ENCODE data around the gene PCMT1.
A peak's percentile ranks its signal among the peaks of the same experiment; 100 is the strongest.
"Not testable (repeated sequence)": the region's sequence is repeated elsewhere in the genome, so short reads cannot be mapped to it uniquely, and the experiment has no call there.

PCMT1 gene

GRCh38 chr6:149749594-149750135 is at the start of gene PCMT1:
Gene PCMT1, plus strand, starts transcription at chr6:149749741. Its CDS starts 161 bp downstream, at chr6:149749902.
- no peak for FAIRE-seq

DNA sequence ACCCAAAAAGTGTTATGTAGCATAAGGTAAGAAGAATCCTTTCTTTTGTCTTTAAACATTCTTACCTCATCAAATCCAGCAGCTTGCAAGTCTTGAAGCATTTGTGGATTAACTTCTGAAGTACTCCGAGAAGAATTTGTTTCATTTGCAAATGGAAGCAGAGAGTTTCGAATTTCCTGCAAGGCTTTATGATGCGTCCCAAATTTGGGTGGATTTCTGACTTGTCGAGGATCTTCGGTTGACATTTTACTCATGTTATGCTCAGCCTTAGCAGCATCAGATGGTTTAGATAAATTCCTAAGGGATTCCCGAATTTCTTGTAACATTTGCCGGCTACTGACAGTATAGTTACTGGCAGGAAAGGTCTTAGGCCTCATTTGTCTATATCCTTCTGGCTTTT is 47.8 kb upstream of the PCMT1 start:
- FAIRE-seq: no peak

DNA sequence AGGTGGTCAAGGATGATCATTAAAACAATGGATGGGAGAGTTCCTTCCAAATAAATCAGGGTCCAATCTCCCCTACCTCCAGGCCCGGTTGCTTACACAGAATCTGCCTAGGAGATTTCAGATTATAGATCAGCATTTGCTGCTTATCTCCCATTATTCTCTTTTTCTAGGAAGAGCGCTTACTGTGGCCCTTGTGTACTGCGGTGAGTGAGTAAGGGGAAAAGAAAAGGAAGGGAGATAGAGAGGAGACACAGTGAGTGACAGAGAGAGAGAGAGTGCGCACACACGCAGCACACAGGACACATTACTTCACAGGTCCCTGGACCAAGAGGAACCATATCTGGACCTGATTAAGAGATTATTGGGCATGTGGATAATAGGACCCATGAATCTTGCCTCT is 37.8 kb upstream of the PCMT1 start:
- no peak for FAIRE-seq

GRCh38 chr6:149714442-149714841 is 35.1 kb upstream of the PCMT1 start:
- FAIRE-seq: no peak

- FAIRE-seq: no peak
Observed at GRCh38 chr6:149716181-149716963, 33.2 kb upstream of the PCMT1 start.

DNA sequence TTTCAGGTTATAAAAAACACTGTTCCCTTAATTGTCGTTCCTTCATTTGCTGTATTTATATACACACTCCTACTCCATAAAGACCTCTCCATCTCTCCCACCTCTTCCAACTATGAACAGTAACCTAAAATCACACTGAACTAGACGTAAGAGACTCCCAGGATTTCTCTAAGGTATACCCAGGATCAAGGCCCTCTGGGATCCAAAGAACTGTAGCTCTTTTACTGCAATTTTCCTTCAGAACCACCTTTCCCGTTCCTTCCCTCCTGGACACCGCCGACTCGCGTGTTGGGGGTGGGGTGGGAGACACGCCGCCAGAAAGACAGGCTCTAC is 32.3 kb upstream of the PCMT1 start:
- no peak for FAIRE-seq

DNA sequence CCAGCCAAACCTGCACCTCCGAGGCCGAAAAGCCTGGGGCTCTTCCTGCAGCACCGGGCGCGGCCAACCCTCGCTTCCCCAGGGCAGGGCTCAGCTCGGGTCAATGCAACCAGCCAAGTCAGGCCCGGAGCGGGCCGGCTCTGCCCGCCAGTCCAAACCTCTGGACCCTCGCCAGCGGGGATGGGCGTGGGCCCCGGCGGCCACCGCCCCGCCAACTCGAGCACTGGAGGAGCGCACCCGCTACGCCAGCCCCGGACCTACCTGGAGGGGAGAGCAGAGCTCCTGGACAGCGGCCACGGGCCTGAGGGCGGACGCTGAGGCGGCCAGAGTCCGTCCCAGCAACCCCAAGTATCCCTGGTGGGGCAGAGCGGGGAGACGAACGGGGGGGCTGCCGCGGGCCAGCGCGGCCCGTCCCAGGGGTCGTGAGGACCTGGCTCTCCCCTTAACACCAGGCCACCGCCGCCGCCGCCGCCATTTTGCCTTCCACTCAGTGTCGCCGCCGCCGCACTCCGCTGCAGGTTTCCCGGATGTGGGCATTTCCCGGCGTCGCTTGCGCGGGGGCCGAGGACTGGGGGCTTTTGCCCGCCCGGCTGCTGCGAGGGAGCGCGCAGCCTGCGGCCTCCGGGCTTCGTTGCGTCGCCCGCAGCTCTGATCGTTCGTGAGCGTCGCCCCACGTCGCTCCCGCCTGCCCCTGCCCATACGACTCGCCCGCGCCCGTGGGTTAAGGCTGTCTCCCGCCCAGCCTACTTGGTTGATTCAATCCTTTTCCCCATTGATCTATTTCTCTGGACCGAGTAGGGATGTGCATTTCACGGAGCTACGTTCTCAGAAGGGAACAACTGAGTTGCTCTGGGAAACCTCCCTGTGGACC is 31.7 kb upstream of the PCMT1 start, which contains the start of gene LATS1:
Gene LATS1 (minus strand): TSS at position 514 of the 871 bp plus-strand sequence. CDS start 15,975 bp downstream, outside the sequence.
- FAIRE-seq: no peak

DNA sequence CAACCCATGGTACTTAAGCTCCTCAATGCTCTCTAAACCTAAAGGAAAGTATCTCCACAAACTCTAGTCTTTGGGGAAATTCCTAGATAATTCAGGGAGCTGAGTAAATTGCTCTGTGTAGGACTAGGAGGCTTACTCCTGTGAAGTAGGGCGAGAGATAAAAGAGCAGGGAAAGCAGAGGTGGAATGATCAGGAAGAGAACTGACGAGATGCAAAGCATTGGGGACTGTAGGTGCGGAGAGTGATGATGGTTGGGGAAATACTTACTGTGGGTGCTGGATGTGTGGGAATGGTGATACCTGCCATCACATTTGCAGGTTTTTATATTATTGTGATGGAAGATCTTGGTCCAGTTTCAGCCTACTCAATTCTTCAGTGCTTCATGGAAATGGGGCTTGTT is 30.0 kb upstream of the PCMT1 start:
- no peak for FAIRE-seq

DNA sequence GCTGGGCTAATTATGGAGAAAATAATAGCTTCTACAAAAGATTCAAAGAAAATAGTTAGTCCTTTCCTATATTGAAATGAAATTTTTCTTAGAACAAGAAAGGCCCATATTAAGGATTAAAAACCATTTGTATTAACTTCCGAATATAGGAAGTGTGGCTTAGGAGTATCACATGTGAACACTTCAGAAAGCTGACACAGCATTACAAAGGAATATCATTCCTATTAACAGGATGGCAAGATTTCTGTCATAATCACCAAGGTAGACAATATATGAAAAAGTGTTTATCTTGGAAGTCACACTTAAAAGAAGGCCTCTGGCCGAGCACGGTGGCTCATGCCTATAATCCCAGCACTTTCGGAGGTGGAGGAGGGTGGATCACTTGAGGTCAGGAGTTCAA is 26.3 kb upstream of the PCMT1 start:
- FAIRE-seq: no peak

- peak; percentile 74 for FAIRE-seq
Observed at GRCh38 chr6:149723771-149724417, 25.6 kb upstream of the PCMT1 start.

- FAIRE-seq: no peak
Observed at GRCh38 chr6:149725785-149726184, 23.8 kb upstream of the PCMT1 start.

GRCh38 chr6:149727793-149728498 is 21.6 kb upstream of the PCMT1 start:
- FAIRE-seq: no peak

- no peak for FAIRE-seq
Observed at GRCh38 chr6:149728499-149729234, 20.9 kb upstream of the PCMT1 start.

- FAIRE-seq: no peak
Observed at GRCh38 chr6:149729824-149730223, 19.7 kb upstream of the PCMT1 start.

- FAIRE-seq: no peak
Observed at GRCh38 chr6:149733089-149733720, 16.3 kb upstream of the PCMT1 start.

DNA sequence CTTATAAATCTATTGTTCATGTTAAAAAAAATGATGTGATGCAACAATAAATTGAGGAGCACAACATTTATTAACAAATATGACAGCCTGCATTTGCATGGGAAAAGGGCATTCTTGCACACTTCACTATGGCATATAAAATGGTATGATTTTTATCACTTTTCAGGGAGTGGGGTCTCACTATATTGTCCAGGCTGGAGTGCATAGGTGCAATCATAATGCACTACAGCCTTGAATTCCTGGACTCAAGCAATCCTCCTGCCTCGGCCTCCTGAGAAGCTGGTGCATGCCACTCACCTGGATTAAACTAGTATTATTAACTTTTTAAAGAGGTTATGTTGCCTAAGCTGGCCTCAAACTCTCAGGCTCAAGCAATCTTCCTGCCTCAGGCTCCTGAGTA is 14.6 kb upstream of the PCMT1 start:
- FAIRE-seq: no peak

DNA sequence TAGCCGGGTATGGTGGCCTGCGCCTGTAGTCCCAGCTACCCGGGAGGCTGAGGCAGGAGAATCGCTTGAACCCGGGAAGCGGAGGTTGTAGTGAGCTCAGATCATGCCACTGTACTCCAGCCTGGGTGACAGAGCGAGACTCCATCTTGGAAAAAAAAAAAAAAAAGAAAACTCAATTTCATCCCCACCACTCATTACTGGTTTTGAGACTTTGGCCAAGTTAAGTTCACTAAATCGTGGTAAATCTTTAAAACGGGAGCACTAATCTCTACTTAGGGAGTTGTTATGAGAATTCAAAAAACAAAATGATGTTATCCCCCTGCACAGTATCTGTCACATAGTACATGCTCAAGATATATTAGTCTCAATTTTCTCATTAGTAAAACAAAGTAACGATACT is 4.3 kb upstream of the PCMT1 start:
- FAIRE-seq: not testable (repeated sequence)

DNA sequence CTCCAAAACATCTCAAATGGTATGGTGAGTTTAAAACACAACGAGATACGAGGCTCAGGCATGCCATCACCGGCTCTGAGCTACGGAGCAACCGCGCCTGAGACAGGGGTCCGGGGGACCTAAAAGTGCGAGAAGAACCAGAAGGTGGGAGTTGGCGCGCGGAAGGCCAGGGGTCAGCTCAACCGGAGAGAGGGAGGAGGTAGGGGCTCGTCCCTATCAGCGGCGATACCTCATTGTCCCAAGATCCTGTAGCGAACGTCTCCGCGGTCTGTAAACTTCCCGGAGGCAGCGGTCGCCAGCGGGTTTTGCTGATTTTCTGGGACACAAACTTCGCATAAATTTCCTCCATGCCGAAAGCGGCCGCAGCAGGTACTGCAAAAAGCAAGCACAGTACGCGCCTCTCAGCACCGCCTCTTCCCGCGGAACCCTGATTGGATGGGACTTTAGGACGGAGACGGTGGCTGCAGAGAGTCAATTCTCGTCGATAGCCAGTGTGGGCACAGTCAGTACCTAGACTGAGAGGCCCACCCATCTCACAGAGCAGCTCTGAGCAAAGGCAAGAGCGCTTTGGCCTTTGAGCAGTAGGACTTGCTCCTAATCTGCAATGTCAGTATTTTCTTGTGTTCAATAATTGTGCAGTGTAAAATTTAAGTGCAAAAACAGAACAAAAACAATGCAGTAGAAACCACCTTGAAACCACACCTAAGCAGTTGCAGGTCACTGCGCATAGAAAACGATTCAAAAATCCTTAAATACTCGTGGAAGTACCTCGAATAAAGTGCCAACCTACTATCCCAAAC is 3.2 kb upstream of the PCMT1 start, which contains the start of gene NUP43:
Gene NUP43 (minus strand): TSS at position 383 of the 800 bp plus-strand sequence. CDS start 34 bp downstream, at position 349.
- FAIRE-seq: no peak

DNA sequence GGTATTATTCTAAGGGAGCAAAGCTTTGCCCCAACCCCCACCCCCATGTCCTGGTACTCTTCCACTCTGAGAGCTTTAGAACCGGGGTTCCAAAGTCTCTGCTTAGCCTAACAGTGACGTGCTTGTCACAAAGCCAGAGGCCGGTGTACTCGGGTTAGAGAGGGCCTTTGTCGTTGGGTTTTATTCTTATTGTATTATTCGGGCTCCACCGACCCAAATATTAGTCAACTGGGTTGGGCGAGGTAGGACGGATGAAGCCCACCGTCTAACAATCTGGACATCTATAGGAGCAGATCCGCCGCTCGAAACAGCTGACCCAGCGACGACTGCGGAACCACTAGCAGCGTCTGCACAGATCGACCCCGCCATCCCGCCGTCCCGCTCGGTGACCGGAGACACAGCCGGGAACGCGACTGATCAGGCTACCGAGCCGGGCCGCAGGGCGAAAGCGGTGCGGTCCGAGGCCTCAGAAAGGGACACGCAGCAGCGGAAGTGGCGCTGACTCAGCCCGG is 403 bp upstream of the PCMT1 start:
- FAIRE-seq: not testable (repeated sequence)

GRCh38 chr6:149750136-149750609 is 632 bp downstream of the PCMT1 start:
- no peak for FAIRE-seq
